LoVo (cell line): ENCODE measurements around the gene ARMC5.
"Not testable (repeated sequence)": the region's sequence is repeated elsewhere in the genome, so short reads cannot be mapped to it uniquely, and the experiment has no call there.

Experiments
- DNase-seq: peaks from one replicate; pipeline ENCODE4 v3.0.0-alpha.2; 2016; ENCODE audit warnings: low spot score

The ARMC5 gene

DNA sequence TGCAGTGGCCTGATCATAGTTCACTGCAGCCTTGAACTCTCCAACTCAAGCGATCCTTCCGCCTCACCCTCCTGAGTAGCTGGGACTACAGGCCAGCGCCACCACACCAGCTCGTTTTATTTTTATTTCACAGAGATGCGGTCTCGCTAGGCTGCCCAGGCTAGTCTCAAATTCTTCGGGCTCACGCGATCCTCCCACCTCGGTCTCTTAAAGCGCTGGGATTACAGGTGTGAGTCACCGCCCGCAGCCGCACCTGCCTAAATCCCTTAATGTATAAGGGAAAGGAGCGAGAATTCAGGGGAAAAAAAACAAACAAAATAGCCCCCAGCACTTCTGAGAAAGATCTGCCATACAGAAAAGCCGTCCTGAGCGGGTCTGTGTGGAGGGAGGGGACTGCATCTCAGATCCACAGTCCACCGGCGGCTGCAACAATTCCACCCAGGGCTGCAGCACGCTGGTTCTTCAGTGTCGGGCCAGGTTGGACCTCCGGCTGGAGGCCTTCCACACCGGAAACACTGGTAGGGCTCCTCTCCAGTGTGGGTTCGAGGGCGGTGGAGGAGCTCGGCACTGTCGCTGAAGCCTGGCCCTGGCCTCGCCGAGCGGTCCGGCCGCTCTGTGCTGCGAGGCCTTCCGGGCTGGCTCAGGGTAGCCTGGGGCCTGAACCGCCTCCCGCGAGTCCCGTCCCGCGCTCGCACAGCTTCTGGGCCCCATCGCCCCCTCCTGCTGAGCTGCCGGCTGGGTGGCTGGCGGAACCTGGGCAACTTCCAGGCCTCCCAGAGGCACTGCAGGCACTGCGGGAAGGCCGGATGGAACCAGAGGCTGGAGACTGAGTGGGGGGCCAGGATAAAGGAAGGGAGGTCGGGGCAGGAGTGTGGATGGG is 23.7 kb upstream of the ARMC5 start:
- peak; percentile 44 for DNase-seq

GRCh38 chr16:31436221-31437045 is 22.9 kb upstream of the ARMC5 start:
- DNase-seq, result no peak

GRCh38 chr16:31438414-31438813 is 20.9 kb upstream of the ARMC5 start:
- DNase-seq, result no peak

GRCh38 chr16:31439023-31439422 is 20.3 kb upstream of the ARMC5 start:
- not testable (repeated sequence) for DNase-seq

- DNase-seq, result no peak
Measured at GRCh38 chr16:31439519-31439918, 19.8 kb upstream of the ARMC5 start.

DNA sequence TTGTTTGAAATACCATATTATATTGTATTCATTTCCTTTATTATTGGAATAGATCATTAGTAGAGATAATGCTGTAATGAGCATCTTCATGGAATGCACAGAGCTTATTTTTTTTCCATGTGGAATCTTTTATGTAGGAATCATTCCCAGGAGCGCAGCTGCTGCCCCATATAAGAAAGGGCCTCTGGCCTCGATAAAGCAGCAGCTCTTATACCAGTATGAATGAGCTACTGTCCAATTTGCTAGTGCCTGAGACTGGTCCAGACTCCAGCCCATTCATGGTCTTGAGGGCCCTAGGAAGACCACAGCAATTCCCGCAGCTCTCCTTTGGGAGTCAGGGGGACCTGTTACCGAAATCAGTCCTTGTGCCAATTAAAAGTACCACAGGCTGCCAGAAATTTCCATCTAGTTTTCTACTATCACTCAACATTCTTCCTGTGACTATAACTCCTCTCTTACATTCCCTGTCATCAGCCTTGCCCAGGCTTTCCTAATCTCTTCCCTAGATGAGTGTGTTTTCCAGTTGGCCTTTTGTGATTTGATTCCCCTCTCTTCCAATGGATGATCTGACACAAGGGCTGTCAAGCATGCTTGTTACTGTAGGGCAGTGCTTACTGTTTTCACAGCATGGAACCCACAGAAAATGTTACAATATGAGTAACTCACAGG is 18.7 kb upstream of the ARMC5 start:
- DNase-seq, result no peak

DNA sequence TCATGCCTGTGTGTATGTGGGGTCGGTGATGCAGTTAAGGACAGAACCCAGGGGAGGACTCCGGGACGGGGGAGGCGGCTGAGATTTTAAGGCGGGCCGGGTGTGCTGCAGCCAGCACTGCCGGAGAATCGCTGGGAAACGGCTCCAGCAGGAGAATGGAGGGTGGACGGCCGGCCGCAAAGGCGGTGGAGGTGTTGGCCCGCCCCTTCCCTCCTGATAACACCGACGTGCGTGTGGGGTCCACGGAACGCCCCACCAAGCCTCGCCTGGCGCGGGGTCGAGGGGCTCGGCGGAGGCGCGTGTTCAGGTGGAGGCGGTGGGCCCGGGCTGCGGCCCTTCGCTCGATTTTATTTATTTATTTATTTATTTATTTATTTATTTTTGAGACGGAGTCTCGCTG is 17.3 kb upstream of the ARMC5 start:
- DNase-seq, result no peak

- not testable (repeated sequence) for DNase-seq
Measured at GRCh38 chr16:31445931-31446330, 13.4 kb upstream of the ARMC5 start.

DNA sequence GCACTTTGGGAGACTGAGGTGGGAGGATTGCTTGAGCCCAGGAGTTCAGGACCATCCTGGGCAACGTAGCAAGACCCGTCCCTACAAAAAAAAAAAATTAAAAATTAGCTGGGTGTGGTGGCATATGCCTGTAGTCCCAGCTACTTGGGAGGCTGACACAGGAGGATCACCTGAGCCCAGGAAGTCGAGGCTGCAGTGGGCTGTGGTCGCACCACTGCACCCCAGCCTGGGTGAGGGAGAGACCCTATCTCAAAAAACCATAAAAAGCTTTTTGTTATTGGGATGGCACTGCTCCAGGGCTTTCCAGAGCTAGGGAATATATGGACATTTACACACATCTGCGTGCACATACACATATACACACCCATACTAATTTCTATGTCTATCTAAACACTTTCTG is 8.1 kb upstream of the ARMC5 start:
- DNase-seq, result no peak

- peak; percentile 43 for DNase-seq
Measured at GRCh38 chr16:31451681-31452351, 7.5 kb upstream of the ARMC5 start.

GRCh38 chr16:31452631-31453106 is 6.6 kb upstream of the ARMC5 start:
- peak; percentile 31 for DNase-seq

- DNase-seq, result no peak
Measured at GRCh38 chr16:31453255-31454204, 5.8 kb upstream of the ARMC5 start.

DNA sequence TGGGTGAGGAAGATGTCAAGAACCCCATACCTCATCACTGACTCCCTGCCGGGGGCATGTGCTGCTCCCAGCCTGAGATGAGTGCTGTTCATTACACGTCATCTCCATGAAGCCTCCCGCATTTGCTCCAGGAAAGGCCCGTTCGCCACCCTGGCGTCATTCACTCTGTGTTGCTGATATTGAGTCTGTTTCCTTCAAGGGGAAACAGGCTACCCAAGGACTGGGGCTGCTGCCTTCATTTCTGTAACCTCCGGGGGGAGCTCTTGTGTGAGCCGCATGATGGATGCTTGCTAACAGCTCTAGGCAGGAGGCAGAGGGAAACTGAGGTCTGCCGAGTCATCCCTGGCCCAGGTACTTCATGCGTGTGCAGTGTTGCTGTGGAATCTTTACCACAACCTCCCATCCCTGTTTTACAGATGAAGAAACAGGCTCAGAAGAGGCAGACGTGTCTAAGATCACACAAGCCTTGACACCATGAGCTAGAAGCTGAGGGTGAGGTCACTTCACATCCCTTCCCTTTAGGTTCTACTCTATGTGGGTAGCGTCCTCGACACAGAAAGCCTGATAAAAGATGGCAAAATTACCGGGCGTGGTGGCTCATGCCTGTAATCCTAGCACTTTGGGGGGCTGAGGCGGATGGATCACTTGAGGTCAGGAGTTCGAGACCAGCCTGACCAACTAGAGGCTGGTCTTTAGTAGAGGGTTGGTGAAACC is 3.5 kb upstream of the ARMC5 start:
- DNase-seq, result no peak

DNA sequence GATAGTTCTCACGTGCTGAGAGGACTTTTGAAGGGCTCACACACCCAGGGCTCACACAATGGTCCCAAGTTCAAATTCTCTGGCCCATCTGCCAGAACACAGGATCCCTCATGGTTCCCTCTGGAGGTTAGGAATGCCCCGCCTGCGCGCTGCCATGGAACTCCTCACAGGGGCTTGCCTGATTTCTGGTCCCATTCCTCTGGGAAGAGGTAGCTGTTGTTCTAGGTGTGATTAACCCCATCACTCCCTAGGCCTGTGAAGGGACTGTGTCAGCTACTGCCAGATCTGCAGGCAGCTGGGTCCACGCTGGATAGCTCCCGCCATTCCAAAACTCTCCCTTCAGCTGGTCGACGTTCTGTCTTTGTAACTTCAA is 2.3 kb upstream of the ARMC5 start:
- DNase-seq, result no peak

DNA sequence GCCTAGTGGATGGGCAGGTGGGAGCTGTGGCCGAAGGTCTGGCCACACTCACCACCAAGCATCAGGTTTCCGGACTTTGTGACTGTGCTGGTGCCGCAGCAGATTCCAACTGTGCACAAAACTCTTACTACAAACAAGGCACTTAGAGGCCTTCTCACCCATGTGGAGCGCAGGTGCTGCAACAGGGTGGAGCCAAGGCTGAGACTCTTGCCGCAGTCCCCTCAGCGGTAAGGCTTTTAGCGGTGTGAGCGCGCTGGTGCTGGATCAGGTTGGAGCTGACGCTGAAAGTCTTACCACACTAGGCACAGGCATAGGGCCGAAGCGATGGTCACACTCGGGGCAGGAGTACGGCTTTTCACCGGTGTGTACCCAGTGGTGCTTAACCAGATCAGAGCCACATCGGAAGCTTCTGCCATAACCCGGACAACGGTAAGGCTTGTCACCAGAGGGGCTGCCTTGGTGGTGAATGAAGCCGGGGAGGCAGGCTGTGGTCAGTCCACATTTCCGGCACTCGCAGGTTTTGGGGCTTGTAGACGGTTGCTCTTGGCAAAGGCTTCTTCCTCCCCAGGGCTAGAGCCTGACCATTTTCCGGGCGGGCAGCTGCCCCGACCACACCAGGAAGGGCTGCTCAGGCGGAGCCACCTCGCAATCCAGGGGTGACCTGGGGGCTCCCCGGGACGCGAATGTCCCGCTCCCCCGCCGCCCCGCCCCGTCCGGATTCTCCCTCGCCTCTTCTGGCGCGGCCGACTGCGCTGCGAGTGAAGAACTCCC is 1.0 kb upstream of the ARMC5 start:
- DNase-seq, result no peak

DNA sequence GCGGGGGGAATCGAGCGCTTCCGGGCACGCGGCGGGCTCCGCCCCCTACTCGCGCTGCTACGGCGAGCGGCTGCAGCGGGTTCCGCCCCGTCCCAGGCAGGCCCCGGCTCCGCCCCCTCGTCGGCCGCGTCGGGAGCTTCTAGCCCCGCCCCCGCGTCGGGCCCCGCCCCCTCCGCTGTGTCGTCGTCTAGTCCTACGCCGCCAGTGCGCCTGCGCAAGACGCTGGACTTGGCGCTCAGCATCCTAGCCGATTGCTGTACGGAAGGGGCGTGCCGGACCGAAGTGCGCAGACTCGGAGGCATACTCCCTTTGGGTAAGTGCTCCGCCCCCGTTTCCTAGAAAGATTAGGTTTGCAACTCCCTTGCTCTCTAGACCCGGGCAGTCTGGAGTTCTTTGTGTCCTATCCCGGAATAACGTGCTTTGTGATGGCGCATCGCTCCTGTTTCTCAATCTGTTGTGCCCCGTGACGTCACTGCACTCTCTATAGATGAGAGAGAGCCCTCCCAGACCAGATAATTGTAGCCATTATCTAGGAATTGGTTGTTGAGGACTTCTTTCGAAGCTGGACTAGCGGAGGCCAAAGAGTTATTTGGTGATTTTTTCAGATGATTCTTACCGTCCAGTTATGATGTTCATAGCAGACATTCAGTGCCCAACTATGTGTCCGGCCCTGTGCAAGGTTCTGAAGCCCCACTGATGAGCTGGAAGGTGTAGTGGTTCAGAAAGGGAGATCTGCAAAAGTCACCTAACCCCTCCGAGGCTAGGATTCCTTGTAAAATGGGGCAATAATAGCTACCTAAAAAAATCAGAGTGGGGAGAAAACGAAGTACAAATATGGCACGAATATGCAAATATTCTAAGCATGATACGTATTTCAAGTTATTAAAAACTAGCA is 633 bp downstream of the ARMC5 start:
- DNase-seq, result peak; percentile 100

DNA sequence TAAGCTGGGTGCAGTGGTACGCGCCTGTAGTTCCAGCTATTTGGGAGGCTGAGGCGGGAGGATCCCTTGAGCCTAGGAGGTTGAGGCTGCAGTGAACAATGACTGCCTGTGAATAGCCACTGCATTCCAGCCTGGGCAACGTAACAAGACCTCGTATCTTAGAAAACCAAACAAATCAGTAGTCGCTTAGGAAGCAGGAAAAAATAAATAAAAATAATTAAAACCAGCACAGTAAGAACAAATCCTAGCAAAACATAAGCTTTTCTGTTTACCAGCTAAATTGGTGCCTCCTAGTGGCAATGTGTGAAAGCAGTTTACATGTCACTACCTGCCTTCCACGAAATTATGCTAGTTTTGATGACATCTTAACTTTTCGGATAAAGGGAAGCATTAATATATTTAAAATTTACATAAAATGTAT is 1.3 kb downstream of the ARMC5 start:
- peak; percentile 39 for DNase-seq

GRCh38 chr16:31461201-31461920 is 2.1 kb downstream of the ARMC5 start:
- no peak for DNase-seq
